Measurements from ENCODE around the gene P2RX2.

P2RX2 gene

DNA sequence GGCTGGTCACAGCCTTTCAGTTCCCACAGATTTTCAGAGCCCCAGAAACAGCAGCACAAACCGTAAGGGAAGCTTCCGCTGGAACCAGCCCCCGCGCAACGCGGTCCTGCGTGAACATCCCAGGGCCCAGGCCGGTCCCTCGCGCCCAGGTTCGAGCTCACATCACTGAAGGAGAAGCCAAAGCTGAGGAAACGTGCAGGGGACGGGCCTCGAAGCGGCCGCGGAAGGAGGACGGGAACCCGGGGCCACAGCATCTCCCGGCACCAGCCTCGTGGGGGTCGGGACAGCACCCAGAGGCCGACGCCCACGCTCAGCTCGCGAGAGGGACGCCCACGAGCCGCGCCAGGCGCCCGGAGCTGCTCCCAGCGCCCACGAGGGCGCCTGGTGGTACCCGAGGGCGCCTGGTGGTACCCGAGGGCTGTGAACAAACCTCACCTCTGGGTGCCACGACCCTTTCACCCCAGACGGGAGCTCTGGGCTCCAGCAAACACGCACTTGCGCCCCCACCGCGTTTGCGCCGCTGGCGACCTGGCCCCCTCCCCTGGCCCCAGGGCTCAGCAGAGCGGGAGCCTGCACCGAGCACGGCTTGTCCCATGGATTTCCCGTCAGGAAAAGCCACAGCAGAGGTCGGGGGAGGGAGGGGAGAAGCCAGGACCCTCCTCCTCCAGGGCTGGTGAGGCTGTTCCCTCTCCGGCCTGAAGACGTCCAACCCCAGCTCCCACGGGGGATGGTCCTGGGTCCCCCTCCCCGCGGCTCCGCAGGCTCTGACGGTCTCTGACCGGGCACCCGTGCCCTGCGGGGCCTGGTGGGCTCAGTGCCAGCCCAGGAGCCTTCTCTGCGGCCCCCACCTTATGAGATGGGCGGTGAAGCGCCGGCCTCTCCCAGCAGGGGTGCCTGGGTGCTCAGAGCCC is 15.1 kb upstream of the P2RX2 start:
- DNase-seq (ENCODE audit: low read depth), result no peak

DNA sequence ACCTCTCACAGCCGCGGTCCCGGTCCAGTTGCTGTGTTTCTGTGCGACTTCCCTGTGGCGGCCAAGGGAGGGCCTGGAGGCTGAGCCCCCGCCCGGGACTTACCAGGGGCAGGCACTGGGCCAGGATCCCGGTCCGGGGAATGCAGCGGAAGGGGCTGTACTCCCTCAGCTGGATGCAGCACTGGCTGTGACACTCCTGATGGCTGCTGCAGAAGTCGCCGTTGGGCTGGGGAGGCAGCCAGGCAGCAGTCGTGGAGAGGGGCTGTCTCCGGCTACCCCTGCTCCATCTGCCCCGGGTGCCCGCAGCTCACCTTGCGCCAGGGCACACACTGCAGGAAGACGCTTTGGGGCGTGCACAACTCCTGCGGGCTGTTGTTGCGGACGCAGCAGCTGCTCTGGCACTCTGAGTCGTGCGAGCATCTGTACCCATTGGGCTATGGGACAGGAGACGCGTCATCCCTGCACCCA is 14.4 kb upstream of the P2RX2 start:
- no peak for DNase-seq (ENCODE audit: low read depth)

DNA sequence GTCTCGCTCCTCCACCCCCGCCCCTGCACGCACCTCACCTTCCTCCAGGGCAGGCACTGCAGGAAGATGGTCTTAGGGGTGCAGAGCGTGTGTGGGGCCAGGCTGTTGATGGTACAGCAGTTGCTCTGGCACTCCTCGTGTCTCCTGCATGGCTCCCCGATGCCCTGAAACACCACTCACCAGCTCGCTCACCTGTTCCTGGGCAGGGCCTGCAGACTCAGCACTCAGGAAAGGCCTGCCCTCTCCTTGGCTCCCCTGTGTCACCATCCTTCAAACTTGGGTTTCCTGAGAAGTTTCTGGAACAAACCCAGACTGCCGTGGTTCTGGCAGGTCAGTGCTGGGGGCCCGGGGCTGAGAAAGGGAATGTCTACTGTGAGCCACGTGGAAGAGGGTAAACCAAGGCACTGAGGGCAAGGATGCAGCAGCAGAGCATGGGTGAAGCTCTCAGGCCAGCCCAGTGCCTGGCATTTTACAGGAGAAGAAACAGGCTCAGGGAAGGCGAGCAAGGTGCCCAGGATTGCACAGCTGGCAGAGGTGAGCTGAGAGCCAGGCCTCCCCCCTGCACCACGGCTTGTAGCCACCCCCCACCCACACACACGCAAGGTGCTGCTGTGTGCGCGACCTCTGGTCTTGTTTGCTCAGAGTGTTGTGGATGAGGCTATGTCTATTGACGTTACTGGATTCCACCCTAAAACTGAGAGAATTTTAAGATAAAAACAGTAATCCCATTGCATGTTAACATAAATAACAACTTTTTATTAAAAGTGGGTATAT is 13.7 kb upstream of the P2RX2 start:
- no peak for DNase-seq (ENCODE audit: low read depth)

DNA sequence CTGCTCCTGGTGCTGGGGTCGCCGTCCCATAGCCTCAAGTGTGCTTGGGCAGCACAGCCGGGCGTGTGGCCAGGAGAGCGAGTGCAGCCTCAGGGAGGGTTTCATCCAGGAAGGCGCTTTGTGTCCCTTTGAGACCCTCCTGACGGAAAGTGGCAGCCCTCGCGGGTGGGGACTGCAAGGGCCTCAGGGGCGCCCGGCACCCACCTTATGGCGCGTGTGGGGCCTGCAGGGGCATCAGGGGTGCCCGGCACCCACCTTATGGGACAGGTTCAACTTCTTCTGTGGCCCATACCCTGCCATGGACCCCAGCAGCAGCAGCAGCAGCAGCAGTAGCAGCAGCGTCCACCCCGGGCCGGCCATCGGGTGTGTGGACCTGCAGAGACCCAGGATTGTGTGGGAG is 12.7 kb upstream of the P2RX2 start:
- DNase-seq (ENCODE audit: low read depth), result no peak

DNA sequence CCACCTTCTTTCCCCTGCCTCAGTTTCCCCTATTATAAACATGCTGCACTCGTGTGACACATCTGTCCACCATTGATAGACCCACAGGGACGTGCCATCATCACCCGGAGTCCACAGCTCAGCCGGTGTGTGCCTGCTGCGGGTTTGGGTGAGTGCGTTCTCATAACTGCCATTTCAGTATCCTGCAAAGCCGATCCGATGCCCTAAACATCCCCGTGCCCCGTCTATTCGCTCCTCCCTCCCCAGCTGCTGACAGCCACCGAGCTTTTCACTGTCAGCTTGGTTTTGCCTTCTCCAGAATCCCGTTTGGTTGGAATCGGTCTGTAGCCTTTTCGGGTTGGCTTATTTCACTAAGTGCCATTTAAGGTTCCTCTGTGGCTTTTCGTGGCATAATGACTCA is 12.1 kb upstream of the P2RX2 start:
- DNase-seq (ENCODE audit: low read depth), result no peak

DNA sequence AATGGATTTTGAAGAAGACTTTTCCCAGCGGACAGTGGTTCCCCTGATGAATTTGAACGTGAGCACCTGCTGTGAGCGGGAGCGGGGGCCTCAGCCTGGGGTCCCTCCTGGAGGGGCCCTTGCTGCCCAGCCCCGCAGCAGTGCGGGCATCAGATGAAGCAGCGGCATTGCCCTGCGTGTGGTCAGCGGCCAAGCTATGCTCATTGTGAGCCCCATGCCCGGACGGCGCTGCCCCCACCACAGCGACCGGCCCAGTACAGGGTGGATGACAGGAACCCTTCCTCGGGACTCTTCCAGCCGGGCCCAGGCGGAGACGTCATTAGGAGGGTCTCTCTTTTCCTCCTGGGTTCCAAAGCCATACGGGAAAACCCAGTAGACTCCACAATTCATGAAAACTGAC is 11.6 kb upstream of the P2RX2 start:
- no peak for DNase-seq (ENCODE audit: low read depth)

DNA sequence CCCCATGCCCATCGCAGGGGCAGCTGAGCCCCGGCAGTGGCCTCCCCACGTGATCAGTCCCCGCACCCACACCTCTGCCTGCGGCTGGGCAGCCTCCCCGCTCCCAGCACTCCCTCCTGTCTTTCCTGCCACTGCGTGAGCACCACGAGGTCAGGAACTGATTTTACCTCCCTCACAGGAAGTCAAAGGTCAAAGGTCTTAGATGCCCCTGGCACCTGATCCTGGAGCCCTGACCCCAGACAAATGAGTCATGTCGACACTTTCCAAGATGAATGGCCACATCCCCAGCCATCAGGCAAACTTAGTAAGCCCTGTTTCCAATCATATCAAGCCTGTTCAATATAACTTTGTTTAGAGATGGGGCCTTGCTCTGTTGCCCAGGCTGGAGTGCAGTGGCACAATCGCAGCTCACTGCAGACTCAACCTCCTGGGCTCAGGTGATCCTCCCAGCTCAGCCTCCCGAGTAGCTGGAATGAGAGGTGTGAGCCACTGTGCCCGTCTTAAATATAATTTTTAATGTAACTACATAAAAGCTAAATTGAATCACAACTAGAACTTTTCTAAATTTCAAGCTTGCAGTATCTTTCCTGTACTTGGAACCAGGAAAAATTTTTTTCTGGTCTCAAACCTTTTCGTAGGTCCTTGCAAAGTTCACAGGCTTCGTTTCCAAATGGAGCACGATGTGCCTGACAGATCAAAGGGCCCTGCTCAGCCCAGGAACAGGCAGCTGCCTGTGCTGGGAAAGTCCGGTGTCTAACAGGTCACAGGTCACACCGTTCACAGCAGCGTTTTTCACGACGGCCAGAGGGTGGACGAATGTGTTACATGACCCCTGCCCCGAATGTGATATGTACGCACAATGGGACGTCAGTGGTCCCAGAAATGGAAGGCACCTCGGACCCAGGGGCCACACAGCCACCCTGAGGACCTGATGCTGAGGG is 10.1 kb upstream of the P2RX2 start:
- no peak for DNase-seq (ENCODE audit: low read depth)

DNA sequence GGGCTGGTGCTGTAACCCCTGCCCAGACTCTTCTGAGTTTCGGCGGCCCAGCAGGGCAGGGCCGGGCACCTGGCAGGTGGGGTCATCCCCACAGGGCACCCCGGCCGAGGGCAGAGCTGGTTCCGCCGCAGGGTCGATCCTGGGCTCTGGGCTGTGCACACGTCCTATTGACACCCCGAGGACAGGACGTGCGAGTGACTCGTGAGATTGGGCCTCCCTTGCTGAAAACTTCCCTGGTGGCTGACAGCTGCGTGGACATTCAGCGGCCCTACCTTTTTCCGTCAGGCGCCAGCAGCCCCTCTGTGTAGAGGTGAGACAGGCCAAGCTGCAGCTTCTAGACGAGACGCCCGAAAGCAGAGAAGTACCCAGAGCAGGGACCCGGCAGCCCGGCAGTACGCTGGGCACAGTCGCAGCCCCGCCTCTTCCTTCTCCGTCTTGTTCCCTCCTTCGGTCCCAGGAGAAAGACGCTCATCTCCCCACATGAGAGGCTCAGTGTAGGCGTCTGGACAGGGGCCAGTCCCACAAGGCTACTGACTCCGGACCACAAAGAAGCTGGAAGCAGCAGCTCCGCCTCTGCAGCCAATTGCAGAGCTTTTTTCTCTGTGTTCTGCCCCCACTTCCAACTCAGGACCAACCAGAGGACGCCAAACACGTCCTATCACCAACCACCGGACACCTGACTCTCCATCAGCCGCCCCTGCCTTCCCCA is 8.4 kb upstream of the P2RX2 start, which contains the start of gene LRCOL1:
Gene LRCOL1 (minus strand): TSS at position 532 of the 709 bp plus-strand sequence. CDS start 4,331 bp downstream, outside the sequence.
- no peak for DNase-seq (ENCODE audit: low read depth)

DNA sequence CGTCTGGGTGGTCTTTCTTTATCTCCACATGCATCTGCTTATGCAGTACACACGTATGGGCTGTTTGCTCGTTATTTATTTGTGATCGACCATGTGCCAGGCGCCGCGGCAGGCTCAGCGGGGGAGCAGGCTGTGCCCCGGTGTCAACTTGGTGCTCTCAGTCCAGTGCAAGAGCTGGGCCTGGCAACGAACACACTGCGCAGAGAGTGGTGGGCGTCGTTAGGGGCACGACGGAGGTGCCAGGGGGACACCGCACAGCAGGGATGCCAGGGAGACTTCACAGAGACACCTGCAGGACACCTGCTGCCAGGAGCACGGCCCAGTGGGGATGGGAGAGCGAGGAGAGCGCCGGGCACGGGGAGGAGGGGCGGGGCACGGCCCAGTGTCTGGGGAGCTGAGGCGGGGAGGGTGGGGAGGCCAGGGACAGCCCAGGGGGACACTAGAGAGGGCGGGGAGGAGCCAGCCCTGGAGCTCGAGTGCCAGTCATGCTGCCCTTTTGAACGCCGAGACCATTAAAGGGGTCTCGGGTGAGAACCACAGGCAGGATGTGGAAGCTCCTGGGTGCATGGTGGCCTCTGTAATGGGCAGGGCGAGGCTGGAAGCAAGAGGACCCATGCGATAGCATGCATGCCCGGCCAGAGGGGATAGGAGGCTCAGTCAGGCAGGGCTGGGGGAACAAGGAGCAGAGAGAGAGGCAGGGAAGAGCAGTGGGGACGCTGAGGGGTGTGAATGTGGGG is 7.5 kb upstream of the P2RX2 start:
- no peak for DNase-seq (ENCODE audit: low read depth)

DNA sequence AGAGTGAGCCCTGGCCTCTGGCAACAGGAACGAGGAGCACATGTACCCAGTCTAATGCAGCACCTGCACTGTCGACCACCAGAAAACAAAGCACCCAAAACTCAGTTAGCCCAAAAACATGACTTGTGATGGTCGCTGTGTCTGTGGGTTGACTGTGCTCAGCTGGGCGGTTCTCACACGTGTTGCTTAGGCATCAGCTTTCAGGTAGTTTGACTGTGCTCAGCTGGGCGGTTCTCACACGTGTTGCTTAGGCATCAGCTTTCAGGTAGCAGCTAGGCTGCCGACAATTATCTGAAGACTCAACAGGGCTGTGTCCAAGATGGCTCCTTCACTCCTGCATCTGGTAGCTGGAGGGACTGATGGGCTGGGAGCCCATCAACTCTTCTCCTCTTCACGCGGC is 7.0 kb upstream of the P2RX2 start:
- DNase-seq (ENCODE audit: low read depth), result no peak

DNA sequence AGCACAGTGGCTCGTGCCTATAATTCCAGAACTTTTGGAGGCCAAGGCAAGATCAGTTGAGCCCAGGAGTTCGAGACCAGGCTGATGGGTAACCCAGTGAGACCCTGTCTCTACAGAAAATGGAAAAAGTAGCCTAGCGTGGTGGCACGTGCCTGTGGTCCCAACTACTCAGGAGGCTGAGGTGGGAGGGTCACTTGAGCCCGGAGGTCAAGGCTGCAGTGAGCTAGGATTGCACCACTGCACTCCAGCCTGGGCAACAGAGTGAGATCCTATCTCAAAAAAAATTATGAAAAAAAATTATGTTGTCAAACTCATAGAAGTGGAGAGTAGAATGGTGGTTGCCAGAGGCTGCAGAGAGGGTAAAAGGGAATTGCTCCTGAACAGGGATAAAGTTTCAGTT is 4.5 kb upstream of the P2RX2 start:
- DNase-seq (ENCODE audit: low read depth), result no peak

DNA sequence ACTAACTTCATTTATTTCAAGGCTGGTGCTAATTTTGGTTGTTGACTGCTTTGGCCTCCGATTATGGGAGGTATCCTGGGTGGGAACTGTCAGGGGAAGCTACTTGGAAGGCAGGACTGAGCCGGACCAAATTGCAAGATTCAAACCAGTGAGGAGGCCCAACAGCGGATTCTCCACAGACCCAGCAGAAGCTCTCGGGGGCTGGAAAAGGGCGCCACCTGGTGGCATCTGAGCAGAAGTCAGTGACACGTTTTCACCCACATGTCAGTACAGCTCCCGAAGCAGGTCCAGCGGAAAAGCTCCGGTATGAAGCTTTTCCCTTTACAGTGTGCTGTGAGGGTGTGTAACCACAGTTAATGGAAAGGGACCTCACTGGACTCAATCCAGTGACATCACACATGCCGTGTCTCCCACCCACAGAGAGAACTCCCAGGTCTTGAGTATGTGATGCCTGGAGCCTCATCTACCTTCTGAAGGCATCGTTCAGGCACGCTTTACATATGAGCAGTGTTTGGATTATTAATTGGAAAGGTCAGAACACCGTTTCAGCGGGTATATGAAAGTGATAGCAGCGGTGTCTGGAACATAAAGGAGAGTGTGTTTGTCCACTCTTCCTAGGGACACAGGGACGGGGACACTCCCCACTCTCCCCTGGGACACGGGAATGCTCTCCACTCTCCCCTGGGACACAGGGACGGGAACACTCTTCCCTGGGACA is 3.6 kb upstream of the P2RX2 start:
- DNase-seq (ENCODE audit: low read depth), result peak; percentile 70

DNA sequence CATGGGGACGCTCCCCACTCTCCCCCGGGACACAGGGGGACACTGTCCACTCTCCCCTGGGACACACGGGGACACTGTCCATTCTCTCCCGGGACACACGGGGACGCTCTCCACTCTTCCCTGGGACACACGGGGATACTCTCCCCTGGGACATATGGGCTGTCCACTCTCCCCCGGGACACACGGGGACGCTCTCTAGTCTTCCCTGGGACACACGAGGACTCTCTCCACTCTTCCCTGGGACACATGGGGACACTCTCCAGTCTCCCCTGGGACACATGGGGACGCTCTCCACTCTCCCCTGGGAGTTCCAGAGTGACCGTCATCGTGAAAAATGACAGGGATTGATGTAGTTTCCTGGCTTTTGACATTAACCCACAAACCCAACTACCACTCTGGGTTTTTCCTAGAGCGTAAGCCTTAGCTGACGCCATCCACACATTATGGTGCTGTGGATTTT is 3.0 kb upstream of the P2RX2 start:
- DNase-seq (ENCODE audit: low read depth), result no peak

DNA sequence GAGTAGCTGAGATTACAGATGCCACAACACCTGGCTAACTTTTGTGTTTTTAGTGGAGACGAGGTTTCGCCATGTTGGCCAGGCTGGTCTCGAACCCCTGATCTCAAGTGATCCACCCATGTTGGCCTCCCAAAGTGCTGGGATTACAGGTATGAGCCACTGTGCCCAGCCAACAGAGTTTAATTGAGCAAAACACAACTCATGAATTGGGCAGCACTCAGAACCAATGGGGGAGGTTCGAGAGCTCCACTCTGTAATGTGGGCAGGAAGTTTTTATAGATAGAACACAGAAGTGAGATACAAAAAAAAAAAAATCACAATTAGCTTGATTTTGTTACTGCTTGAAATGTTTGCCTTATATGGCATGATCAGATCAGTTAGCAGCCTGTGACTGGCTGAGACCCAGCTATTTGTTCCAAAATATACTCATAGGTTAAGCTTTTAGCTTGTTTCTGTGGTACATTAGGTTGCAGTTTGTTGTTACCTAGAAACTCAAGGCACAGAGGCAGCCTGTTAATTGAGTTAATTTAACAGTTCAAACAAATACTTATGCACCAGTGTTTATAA is 1.4 kb upstream of the P2RX2 start:
- DNase-seq (ENCODE audit: low read depth), result no peak

DNA sequence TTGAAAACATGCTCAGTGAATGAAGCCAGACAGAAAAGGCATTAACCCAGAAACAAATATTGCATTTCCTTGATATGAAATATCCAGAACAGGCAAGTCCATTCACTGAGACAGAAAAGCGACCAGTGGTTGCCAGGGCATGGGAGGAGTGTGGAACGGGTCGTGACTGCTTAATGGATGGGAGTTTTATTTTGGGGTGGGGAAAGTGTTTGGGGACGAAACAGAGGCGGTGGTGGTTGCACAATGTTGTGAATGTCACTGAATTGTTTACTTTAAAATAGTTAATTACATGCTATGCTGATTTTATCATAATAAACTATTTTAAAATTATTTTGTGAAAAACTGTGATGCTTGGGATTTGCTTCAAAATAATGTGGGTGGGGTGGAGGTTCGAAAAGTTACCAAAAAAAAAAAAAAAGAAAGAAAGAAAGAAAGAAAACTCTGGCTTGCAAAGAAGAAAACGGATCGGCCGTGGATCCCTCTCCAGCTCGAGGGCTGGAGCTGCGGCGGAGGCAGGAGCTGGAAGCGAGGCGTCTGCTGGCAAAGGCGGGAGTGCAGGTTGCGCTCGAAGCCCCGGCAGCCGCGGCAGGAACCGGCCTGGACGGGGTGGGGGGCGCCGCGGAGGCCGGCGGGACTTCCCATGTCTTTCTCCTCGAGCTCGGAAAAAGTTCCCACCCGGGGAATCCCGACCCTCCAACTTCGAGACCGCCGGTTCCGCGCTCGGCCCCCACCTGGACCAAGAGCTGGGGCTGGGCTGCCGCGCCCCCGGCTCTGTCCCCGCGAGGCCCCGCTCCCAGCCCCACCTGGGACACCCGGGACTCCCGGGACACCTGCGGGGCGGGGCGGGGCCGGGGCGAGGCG is 524 bp upstream of the P2RX2 start:
- DNase-seq (ENCODE audit: low read depth), result no peak

DNA sequence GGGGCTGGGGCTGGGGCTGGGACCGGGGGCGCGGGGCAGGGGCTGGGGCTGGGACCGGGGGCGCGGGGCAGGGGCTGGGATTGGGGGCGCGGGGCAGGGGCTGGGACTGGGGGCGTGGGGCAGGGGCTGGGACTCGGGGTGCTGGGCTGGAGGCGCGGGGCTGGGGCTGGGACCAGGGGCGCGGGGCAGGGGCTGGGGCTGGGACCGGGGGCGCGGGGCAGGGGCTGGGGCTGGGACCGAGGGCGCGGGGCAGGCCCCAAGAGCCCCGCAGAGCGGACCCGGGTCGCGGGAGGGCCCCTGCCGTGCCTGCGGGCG is 452 bp downstream of the P2RX2 start:
- no peak for DNase-seq (ENCODE audit: low read depth)

DNA sequence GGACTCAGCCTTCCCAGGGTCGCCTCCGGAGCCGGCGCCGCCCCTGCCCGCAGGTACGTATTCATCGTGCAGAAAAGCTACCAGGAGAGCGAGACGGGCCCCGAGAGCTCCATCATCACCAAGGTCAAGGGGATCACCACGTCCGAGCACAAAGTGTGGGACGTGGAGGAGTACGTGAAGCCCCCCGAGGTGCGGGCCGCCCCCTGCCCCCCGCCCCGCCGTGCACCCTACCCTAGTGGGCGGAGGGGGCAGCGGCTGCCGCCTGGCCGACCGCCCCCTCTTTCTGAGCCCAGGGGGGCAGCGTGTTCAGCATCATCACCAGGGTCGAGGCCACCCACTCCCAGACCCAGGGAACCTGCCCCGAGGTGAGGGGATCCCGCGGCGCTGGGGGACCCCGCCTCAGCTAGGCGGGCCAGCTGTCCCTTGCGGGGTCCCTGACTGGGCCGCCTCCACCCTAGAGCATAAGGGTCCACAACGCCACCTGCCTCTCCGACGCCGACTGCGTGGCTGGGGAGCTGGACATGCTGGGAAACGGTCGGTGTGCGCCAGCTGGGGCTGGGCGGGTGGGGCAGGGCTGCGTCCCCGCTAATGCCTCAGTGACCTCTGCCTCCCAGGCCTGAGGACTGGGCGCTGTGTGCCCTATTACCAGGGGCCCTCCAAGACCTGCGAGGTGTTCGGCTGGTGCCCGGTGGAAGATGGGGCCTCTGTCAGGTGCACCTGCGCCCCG is 973 bp downstream of the P2RX2 start:
- DNase-seq (ENCODE audit: low read depth), result no peak

All from activated T-helper 9 cell treated with anti-CD3 and anti-CD28 coated beads, Interleukin-2, amount 50 U/mL, for 16 hours (primary cell).